H4 (cell line): Measurements from ENCODE around the gene ACTC1. TPM values are rescaled to one million over a fixed set of nuclear protein-coding genes. Genes with fewer than 3 reads are reported as not detected.
A peak's percentile ranks its signal among the peaks of the same experiment; 100 is the strongest.

Source experiments
- DNase-seq: peaks from one replicate; pipeline ENCODE4 v3.0.0-alpha.2; 2015; ENCODE audit warnings: low spot score
- total RNA-seq: library from RNA; depleted of rRNA; stranded (reverse); fragments of >200 nt; shearing (Covaris generic); gene quantifications from 2 replicates; pipeline ENCODE4 v1.2.3, GENCODE V29; 2014; rRNA removed

ACTC1 gene
- total RNA-seq, 1 experiment from 2014 or later, result not detected

DNA sequence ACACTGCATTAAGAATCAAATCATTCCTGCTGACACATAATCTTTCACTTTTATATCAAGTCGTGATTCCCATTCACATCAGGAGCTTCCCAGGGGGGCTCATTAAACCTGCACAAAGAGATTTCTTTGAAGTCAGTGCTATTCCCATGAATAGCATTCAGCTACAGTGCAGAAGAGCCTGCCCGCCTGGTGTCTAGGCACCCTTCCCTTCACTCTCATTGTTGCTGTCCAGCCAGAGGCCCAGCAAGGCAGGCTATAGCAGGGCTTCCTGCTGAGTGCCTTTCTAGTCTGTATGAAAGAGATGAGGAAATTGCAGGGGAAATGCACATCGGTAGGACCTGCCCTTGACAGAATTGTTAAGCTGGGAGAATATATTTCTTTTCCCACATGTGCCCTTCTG, 36.0 kb downstream of the ACTC1 start:
- no peak for DNase-seq

DNA sequence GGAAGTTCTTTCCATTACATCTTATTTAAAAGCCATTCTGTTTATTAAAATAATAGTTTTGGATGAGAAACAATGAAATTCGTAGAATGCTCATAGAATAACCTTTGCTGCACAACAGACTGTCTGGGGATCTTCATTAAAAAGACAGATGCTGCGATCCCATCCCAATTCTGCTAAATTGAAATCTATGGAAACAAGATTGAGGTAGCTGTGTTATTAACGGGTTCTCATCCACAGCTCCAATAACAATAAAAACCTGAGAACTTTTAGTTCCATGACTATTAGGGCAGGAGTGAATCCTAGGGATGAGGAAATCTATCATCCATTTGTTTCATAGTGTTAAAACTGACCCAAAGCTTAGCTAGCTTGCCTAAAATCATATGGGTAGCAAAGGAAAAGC, 38.1 kb downstream of the ACTC1 start:
- DNase-seq, result no peak

DNA sequence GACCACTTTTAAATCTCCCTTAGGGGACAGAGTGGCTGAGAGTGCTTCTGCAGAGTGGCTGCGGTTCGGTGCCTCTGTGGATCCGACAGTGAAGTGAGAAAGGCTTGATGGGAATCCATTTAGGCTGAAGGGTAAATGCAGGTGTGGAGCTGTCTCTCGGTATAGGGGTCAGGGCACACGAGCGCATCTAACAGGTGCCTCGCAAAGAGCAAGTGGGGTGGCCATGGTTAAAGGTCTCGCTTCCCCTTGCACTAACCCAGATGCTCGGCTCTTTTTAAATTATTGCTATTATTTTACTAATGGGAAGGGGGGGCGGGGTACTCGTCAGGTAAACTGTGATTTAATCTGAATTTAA, 40.0 kb downstream of the ACTC1 start:
- no peak for DNase-seq

DNA sequence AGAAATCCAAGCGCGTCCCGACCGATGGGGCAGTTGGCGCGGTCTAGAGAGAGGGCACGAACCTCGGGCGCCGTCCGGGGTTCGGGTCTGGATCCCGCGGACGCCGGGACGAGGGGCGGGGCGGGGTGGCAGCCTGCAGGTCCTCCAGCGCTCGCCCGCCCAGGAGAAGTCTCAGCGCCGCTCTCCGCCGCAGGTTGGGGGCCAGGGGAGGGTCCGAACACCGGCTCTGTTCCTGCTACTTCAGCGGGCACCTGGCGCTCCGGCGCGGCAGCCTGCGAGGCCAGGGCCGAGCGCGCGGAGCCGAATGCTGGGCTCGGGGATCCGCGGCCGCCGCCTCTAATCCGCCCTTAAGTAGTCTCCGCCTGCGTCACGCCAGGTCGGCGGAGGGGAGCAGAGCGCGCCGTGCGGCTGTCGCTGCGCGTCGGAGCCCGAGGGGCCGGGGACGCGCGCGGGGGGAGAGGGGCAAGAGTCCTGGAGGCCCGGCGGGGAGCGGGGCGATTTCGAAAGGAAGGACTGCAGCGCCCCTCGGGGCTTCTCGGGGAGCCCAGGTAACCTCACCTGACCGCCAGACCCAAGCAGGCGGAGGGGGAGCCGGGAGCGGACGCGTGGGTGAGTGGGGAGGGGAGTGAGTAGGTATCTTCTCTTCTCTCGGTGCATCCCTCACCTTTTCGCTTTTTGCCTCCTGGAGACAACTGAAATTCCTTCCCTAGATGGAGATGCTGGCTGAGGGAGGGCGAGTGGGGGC, 40.5 kb downstream of the ACTC1 start, which contains the start of gene GJD2:
TSS of gene GJD2 (minus strand) at position 325 of the 745 bp plus-strand sequence. CDS start 510 bp downstream, outside the sequence.
- no peak for DNase-seq

DNA sequence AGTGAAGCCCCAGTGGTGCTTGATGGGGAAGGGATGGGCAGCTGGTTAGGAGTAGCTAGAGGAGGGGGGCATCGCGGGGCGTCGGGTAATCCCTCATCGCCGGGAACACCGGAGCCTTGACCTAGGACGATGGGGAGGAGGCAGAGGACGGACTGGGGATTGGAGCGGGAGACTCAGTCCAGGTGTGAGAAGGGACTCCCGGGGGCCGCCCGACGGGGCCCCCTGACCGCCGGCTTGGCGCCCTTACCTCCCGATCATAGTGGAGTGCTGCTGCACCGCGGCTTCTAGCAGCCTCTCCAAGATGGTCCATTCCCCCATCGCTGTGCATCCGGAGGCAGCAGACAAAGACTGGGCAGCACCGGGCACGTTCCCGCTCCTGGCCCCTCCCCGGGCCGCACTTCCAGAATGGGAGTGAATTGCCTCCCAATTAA, 41.2 kb downstream of the ACTC1 start:
- DNase-seq, result no peak

DNA sequence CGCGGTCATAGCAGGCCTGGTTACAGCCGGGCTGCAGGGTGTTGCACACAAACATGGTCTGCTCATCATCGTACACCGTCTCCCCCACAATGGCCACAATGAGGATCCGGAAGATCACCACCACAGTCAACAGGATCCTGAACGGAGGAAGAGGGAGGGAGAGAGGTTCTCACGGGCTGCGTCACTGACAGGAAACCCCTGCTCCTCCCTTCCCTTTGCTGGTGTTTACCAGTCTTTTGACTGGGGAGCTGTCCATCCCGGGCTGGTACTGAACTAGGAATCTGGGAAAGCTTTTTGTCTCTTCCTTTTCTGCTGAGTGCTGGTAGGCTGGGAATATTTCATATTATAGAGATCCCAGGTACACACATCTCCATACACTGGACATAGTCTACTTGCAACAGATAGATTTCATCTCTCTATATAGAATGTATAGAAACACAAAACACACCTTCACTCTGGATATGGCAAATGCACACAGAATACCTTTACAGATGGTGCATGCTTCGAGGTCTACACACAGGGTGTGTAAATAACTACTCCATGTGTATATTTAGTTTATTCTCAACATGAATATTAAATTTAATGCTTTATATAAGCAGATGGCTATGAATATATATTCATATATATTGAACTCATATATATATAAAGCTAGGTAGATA, 42.0 kb downstream of the ACTC1 start:
- peak; percentile 38 for DNase-seq

DNA sequence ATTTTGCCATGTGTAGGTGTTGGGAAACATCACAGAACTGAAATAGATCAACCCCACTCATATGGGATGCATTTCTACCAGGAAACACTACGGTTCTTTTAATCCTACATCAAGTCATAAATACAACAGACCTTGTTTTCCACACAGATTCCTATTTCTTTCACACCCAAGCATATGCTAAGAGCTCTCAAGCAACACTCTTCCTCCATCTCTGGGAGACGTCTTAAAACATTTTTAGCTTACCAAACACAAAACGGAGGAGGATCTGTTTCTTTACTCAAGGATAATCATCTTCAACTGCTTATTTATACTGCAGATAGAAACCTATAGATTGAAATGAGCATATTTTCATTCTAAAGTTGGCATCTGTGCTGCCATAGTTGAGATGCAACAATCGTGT, 45.7 kb downstream of the ACTC1 start:
- no peak for DNase-seq

Other genes with a start within 250 kb of the ACTC1 start
- 8.3 and 11.1 TPM in 2 replicates for gene GOLGA8B, start 211.9 kb downstream of the ACTC1 start, total RNA-seq
- gene GJD2, start 40.6 kb downstream of the ACTC1 start, total RNA-seq, result not detected in 2 replicates
- gene AQR, start 174.2 kb upstream of the ACTC1 start, total RNA-seq, result 13.9 and 25.4 TPM in 2 replicates
- gene ZNF770, start 192.7 kb upstream of the ACTC1 start, total RNA-seq, result 12.7 and 16.4 TPM in 2 replicates